A549 (cell line): ENCODE data around the gene ZNF543.
"Not testable (repeated sequence)": the region's sequence is repeated elsewhere in the genome, so short reads cannot be mapped to it uniquely, and the experiment has no call there.

ENCODE experiments used
- CHD2 ChIP-seq: fragments of 150-350 bp; IDR thresholded peaks from 2 replicates; pipeline ENCODE4 v1.6.1; 2014; ENCODE audit warnings: low read length; ENCODE audit not compliant: partially characterized antibody
- CTCF ChIP-seq: fragments of >200 bp; sonication (Bioruptor Twin); formaldehyde crosslinking; IDR thresholded peaks from 3 replicates; pipeline ENCODE4 v1.5.1; 2016
- HDAC2 ChIP-seq: fragments of 200-600 bp; sonication (generic); IDR thresholded peaks from 2 replicates; pipeline ENCODE4 v1.6.1; 2016
- HMGXB4 ChIP-seq: fragments of 250-450 bp; sonication (Bioruptor Pico); IDR thresholded peaks from 2 replicates; pipeline ENCODE4 v1.5.0; 2021; ENCODE audit warnings: mild to moderate bottlenecking, moderate library complexity, borderline replicate concordance
- POLR2A ChIP-seq: IDR thresholded peaks from 2 replicates; pipeline ENCODE4 v1.6.1; 2012; ENCODE audit warnings: mild to moderate bottlenecking, low read length
- SREBF2 ChIP-seq: fragments of 450-650 bp; IDR thresholded peaks from 2 replicates; pipeline ENCODE4 v1.6.1; 2014; ENCODE audit warnings: mild to moderate bottlenecking, moderate library complexity

- not testable (repeated sequence) for TF ChIP-seq POLR2A; HDAC2; SREBF2; CTCF; CHD2; HMGXB4 (CRISPR knock-in tag)
These were observed 41.8 kb upstream of the ZNF543 start for GRCh38 chr19:57278481-57278880.
